Spleen (tissue), 7 donors: ENCODE results near the gene GABRA5.

Experiments
- CTCF ChIP-seq, 11 experiments: fragments of 200-600 bp in 7 of 11; fragments of 450-650 bp in 4 of 11; sonication (generic) in 4 of 11; IDR thresholded peaks in 8 of 11; conservative IDR thresholded peaks in 3 of 11; 1 replicate in 7 of 11; 2 replicates in 4 of 11; pipeline versions ENCODE4 v1.4.0 to v1.8.0; 2016 to 2021; ENCODE audit warnings: antibody characterized with exemption in 11 of 11, inconsistent platforms in 4 of 11, mild to moderate bottlenecking in 1 of 11
- POLR2A ChIP-seq, 3 donors: fragments of 450-650 bp; IDR thresholded peaks; one replicate each; pipeline ENCODE4 v1.5.1; 2017; ENCODE audit warnings: antibody characterized with exemption in 3 of 3, mild to moderate bottlenecking in 1 of 3
- donor health status: DM: no; HTN: no; CAD: no; lungs with moderate emphysema.
- donor health status: DM: no; HTN: no; CAD: no.
- donor health status: DM: no; HTN: no; CAD: no.

GRCh38 chr15:26872206-26872605, 5.3 kb downstream of the GABRA5 start:
- TF ChIP-seq CTCF (IDR thresholded peaks at IDR 0.05 in 8 of 11, conservative IDR thresholded peaks at IDR 0.05 in 3 of 11), result no peak
- TF ChIP-seq POLR2A (IDR thresholded peaks at IDR 0.05), result no peak
